PC-9 (cell line): ENCODE results near the gene PITPNB. TPM values are rescaled to one million over a fixed set of nuclear protein-coding genes. Genes with fewer than 3 reads are reported as not detected.

Source experiments
- BruUV-seq: library from RNA; stranded (reverse); fragments of 400-500 nt; replicated peaks from 2 replicates; lab custom pipeline; 2021; lab: Mats Ljungman, UMichigan
- CTCF ChIA-PET: fragments of 300-600 bp; sonication (Branson Sonifier 250); formaldehyde crosslinking; loops from one replicate; lab custom pipeline; 2022; ENCODE audit warnings: antibody characterized with exemption; lab: Charles Lee
- POLR2A ChIA-PET: fragments of 300-600 bp; sonication (Branson Sonifier 250); formaldehyde crosslinking; loops from one replicate; lab custom pipeline; 2022; ENCODE audit warnings: antibody characterized with exemption; ENCODE audit not compliant: unreplicated experiment; lab: Charles Lee
- DNase-seq, 2 experiments: peaks; one replicate each; pipeline versions ENCODE4 v3.0.0 to v3.0.0-alpha.2; 2015 to 2022; ENCODE audit warnings: mixed read lengths in 1 of 2
- H2AFZ ChIP-seq: fragments of 200-600 bp; sonication (generic); 2 replicates; pipeline ENCODE4 v1.8.1; 2017; ENCODE audit warnings: antibody characterized with exemption
- H3F3A ChIP-seq: fragments of 200-600 bp; sonication (generic); 2 replicates; pipeline ENCODE4 v1.8.1; 2017; ENCODE audit warnings: antibody characterized with exemption, mild to moderate bottlenecking, low read depth; ENCODE audit not compliant: insufficient read depth
- H3K27ac ChIP-seq: fragments of 200-600 bp; sonication (generic); 2 replicates; pipeline ENCODE4 v1.6.1; 2016; ENCODE audit warnings: mixed run types
- H3K27me3 ChIP-seq: fragments of 200-600 bp; sonication (generic); 2 replicates; pipeline ENCODE4 v1.6.1; 2016; ENCODE audit warnings: low read depth, mixed run types; ENCODE audit not compliant: insufficient read depth
- H3K36me3 ChIP-seq: fragments of 200-600 bp; sonication (generic); 2 replicates; pipeline ENCODE4 v1.6.1; 2016; ENCODE audit warnings: low read depth, mixed run types
- H3K4me1 ChIP-seq: fragments of 200-600 bp; sonication (generic); replicated peaks from 2 replicates; pipeline ENCODE4 v1.6.1; 2016; ENCODE audit warnings: mixed run types; ENCODE audit not compliant: insufficient read depth
- H3K4me2 ChIP-seq: fragments of 200-600 bp; sonication (generic); 2 replicates; pipeline ENCODE4 v1.6.1; 2017; ENCODE audit warnings: mixed run types
- H3K4me3 ChIP-seq: fragments of 200-600 bp; sonication (generic); 2 replicates; pipeline ENCODE4 v1.6.1; 2016; ENCODE audit warnings: mixed run types
- H3K79me2 ChIP-seq: fragments of 200-600 bp; sonication (generic); 2 replicates; pipeline ENCODE4 v1.6.1; 2017; ENCODE audit warnings: low read depth, mixed run types
- H3K9me2 ChIP-seq: fragments of 200-600 bp; sonication (generic); 2 replicates; pipeline ENCODE4 v1.8.1; 2017; ENCODE audit warnings: mild to moderate bottlenecking; ENCODE audit not compliant: insufficient read depth
- H3K9me3 ChIP-seq: fragments of 200-600 bp; sonication (generic); 2 replicates; pipeline ENCODE4 v1.8.1; 2016; ENCODE audit warnings: low read depth; ENCODE audit not compliant: insufficient read depth
- H4K20me1 ChIP-seq: fragments of 200-600 bp; sonication (generic); 2 replicates; pipeline ENCODE4 v1.8.1; 2017; ENCODE audit not compliant: insufficient read depth
- CTCF ChIP-seq: fragments of 200-600 bp; sonication (generic); conservative IDR thresholded peaks from 2 replicates; pipeline ENCODE4 v1.6.1; 2017; ENCODE audit warnings: mixed run types, antibody characterized with exemption, mild to moderate bottlenecking, moderate library complexity
- EZH2 ChIP-seq: fragments of 200-600 bp; sonication (generic); IDR thresholded peaks from 2 replicates; pipeline ENCODE4 v1.8.0; 2017; ENCODE audit warnings: antibody characterized with exemption, low read depth
- intact Hi-C: fragments of 100-400 bp; cut with micrococcal nuclease; formaldehyde crosslinking; loops from one replicate; pipeline ENCODE4 v1.10.0; 2022; ENCODE audit not compliant: unreplicated experiment
- total RNA-seq: library from RNA; stranded (reverse); gene quantifications from 2 replicates; pipeline ENCODE4 v1.2.3, GENCODE V29; 2021

PITPNB gene
- total RNA-seq, 1 experiment from 2014 or later: 49.6 TPM

GRCh38 chr22:27880778-27881394 lies 38.2 kb downstream of the PITPNB start:
- TF ChIP-seq CTCF (peak; percentile 79), EZH2 (no peak)
- Histone ChIP-seq H3K9me3 (no peaks in the 10 kb centered on the region), H3K36me3 (peaks cover 22% of the 10 kb centered on the region; the same call in 1 of the 2 replicates), H3K4me3 (no peak overlapping the region), H3K27me3 (no peaks in the 10 kb centered on the region), H3K4me1 (no peaks in the 10 kb centered on the region; the same call in 1 of the 2 replicates), H3K4me2 (no peak overlapping the region), H4K20me1 (peaks cover 66% of the 10 kb centered on the region), H3K9me2 (no peaks in the 10 kb centered on the region), H3K79me2 (peaks cover 47% of the 10 kb centered on the region), H2AFZ (no peak overlapping the region), H3F3A (peaks cover 22% of the 10 kb centered on the region; the same call in 1 of the 2 replicates), H3K27ac (no peak overlapping the region)
- intact Hi-C loops: loop anchor here (1.0 kb wide), 1 partner anchor 128 kb away; no protein-coding TSS in a partner anchor
- ChIA-PET POLR2A (no interaction called here), CTCF (interaction anchor here (0.5 kb wide), 1 partner anchor 107 kb away, joined by 17 read pairs; no protein-coding TSS in a partner anchor)
- BruUV-seq: no TSS peak
- peak; percentile 18 to 42 for DNase-seq

- no peaks in the 10 kb centered on the region for H3K27me3 ChIP-seq
- no peak overlapping the region for H2AFZ ChIP-seq
- H3K9me3 ChIP-seq: no peaks in the 10 kb centered on the region
- H4K20me1 ChIP-seq: peaks cover 61% of the 10 kb centered on the region
- no peak overlapping the region for H3K27ac ChIP-seq
- H3K4me1 ChIP-seq: no peaks in the 10 kb centered on the region
- H3K4me3 ChIP-seq: no peak overlapping the region
- H3K36me3 ChIP-seq: peaks cover 22% of the 10 kb centered on the region; the same call in 1 of the 2 replicates
- DNase-seq: no peak
- peaks cover 40% of the 10 kb centered on the region for H3K79me2 ChIP-seq
- no peaks in the 10 kb centered on the region for H3K9me2 ChIP-seq
- ChIA-PET CTCF (no interaction called here), POLR2A (interaction anchor here (0.6 kb wide), 1 partner anchor 1052 kb away, joined by 5 read pairs; no protein-coding TSS in a partner anchor)
- no peak overlapping the region for H3K4me2 ChIP-seq
- intact Hi-C loops: loop anchor here (1.0 kb wide), 1 partner anchor 129 kb away; no protein-coding TSS in a partner anchor
- BruUV-seq: no TSS peak
- peaks cover 18% of the 10 kb centered on the region; the same call in 1 of the 2 replicates for H3F3A ChIP-seq
- peak; percentile 65 for TF ChIP-seq CTCF
- no peak for TF ChIP-seq EZH2
Measured at GRCh38 chr22:27879923-27880322, 39.1 kb downstream of the PITPNB start.

GRCh38 chr22:27878541-27878940 lies 40.5 kb downstream of the PITPNB start:
- peaks cover 19% of the 10 kb centered on the region for H3K36me3 ChIP-seq
- TF ChIP-seq CTCF (no peak), EZH2 (no peak)
- no peaks in the 10 kb centered on the region for H3K4me1 ChIP-seq
- no peaks in the 10 kb centered on the region for H3K9me3 ChIP-seq
- no peak overlapping the region for H3K4me3 ChIP-seq
- POLR2A ChIA-PET: no interaction called here
- no peak overlapping the region for H3K4me2 ChIP-seq
- DNase-seq: no peak
- peaks cover 52% of the 10 kb centered on the region for H4K20me1 ChIP-seq
- H3F3A ChIP-seq: peaks cover 18% of the 10 kb centered on the region; the same call in 1 of the 2 replicates
- CTCF ChIA-PET: no interaction called here
- H3K27ac ChIP-seq: no peak overlapping the region
- BruUV-seq: no TSS peak
- H2AFZ ChIP-seq: no peak overlapping the region
- no peaks in the 10 kb centered on the region for H3K27me3 ChIP-seq
- intact Hi-C loops: no loop called here
- H3K9me2 ChIP-seq: no peaks in the 10 kb centered on the region
- H3K79me2 ChIP-seq: peaks cover 43% of the 10 kb centered on the region
